DMS 273 treated with DMSO at 0.1 percent for 48 hours (cell line): ENCODE results near the gene PPP4C.
"Not testable (repeated sequence)": the region's sequence is repeated elsewhere in the genome, so short reads cannot be mapped to it uniquely, and the experiment has no call there.

ENCODE experiments used
- DNase-seq: peaks from one replicate; lab custom pipeline; 2025; lab: John Stamatoyannopoulos, UW

The PPP4C gene

GRCh38 chr16:30125690-30126089 lies 49.9 kb downstream of the PPP4C start:
- not testable (repeated sequence) for DNase-seq

GRCh38 chr16:30127993-30128392 lies 52.2 kb downstream of the PPP4C start:
- DNase-seq = no peak

GRCh38 chr16:30131869-30132475 lies 56.2 kb downstream of the PPP4C start:
- peak; percentile 24 for DNase-seq

- no peak for DNase-seq
These were observed 56.8 kb downstream of the PPP4C start for GRCh38 chr16:30132591-30132990.
